OCI-LY1 (cell line): ENCODE measurements around the gene SP7.

Experiments used
- H2AFZ ChIP-seq: fragments of 200-600 bp; sonication (generic), shearing (Covaris generic); 2 replicates; pipeline ENCODE4 v1.6.0; 2014; ENCODE audit warnings: antibody characterized with exemption, mild to moderate bottlenecking, low read length
- H3F3A ChIP-seq: fragments of 200-600 bp; sonication (generic), shearing (Covaris generic); 2 replicates; pipeline ENCODE4 v1.6.0; 2014; ENCODE audit warnings: mild to moderate bottlenecking, antibody characterized with exemption, low read length, moderate library complexity; ENCODE audit not compliant: insufficient read depth
- H3K27ac ChIP-seq: fragments of 200-600 bp; sonication (generic); 2 replicates; pipeline ENCODE4 v1.5.1; 2014; ENCODE audit warnings: low read length, mixed run types, mild to moderate bottlenecking, low read depth; ENCODE audit not compliant: poor library complexity, severe bottlenecking
- H3K27me3 ChIP-seq: fragments of 200-600 bp; sonication (generic); 2 replicates; pipeline ENCODE4 v1.6.0; 2014; ENCODE audit warnings: antibody characterized with exemption, mild to moderate bottlenecking, low read length, moderate library complexity; ENCODE audit not compliant: insufficient read depth
- H3K36me3 ChIP-seq: fragments of 200-600 bp; sonication (generic); 2 replicates; pipeline ENCODE4 v1.6.1; 2014; ENCODE audit warnings: mild to moderate bottlenecking, antibody characterized with exemption, low read length, moderate library complexity, mixed read lengths; ENCODE audit not compliant: insufficient read depth
- H3K4me1 ChIP-seq: fragments of 200-600 bp; sonication (generic); 2 replicates; pipeline ENCODE4 v1.5.1; 2014; ENCODE audit warnings: mild to moderate bottlenecking, low read length, moderate library complexity; ENCODE audit not compliant: insufficient read depth, severe bottlenecking
- H3K4me2 ChIP-seq: fragments of 200-600 bp; sonication (generic), shearing (Covaris generic); 2 replicates; pipeline ENCODE4 v1.6.1; 2014; ENCODE audit warnings: low read length
- H3K4me3 ChIP-seq: fragments of 200-600 bp; sonication (generic); 2 replicates; pipeline ENCODE4 v1.5.1; 2014; ENCODE audit warnings: low read length, low read depth, mild to moderate bottlenecking, mixed read lengths; ENCODE audit not compliant: poor library complexity, severe bottlenecking
- H3K79me2 ChIP-seq: fragments of 200-600 bp; shearing (Covaris generic); 2 replicates; pipeline ENCODE4 v1.6.1; 2016; ENCODE audit warnings: mixed run types, low read length, mixed read lengths; ENCODE audit not compliant: insufficient read depth
- H3K9ac ChIP-seq: fragments of 200-600 bp; sonication (generic), shearing (Covaris generic); 2 replicates; pipeline ENCODE4 v1.6.1; 2014; ENCODE audit warnings: mild to moderate bottlenecking, low read length, mixed read lengths
- H3K9me2 ChIP-seq: fragments of 200-600 bp; sonication (generic), shearing (Covaris generic); 2 replicates; pipeline ENCODE4 v1.6.1; 2014; ENCODE audit warnings: low read depth, mild to moderate bottlenecking, low read length, mixed read lengths
- H3K9me3 ChIP-seq: fragments of 200-600 bp; shearing (Covaris generic); 2 replicates; pipeline ENCODE4 v1.6.1; 2014; ENCODE audit warnings: low read length, mixed read lengths
- H4K20me1 ChIP-seq: fragments of 200-600 bp; sonication (generic), shearing (Covaris generic); 2 replicates; pipeline ENCODE4 v1.6.0; 2016; ENCODE audit warnings: mild to moderate bottlenecking, low read length; ENCODE audit not compliant: insufficient read depth
- CTCF ChIP-seq: fragments of 200-600 bp; sonication (generic), shearing (Covaris generic); IDR thresholded peaks from 2 replicates; pipeline ENCODE4 v1.5.1; 2017; ENCODE audit warnings: mild to moderate bottlenecking, antibody characterized with exemption, low read length, moderate library complexity, mixed read lengths
- EZH2 ChIP-seq: fragments of 200-600 bp; sonication (generic), shearing (Covaris generic); IDR thresholded peaks from 2 replicates; pipeline ENCODE4 v1.8.0; 2017; ENCODE audit warnings: borderline replicate concordance, mixed run types, mild to moderate bottlenecking, antibody characterized with exemption, low read length, moderate library complexity, mixed read lengths

The SP7 gene

GRCh38 chr12:53328043-53328435 lies 8.1 kb downstream of the SP7 start:
- Histone ChIP-seq H3F3A (no peaks in the 10 kb centered on the region; the same call in 1 of the 2 replicates), H3K4me1 (peaks cover 27% of the 10 kb centered on the region), H3K9ac (no peak overlapping the region), H3K27me3 (peaks cover 8% of the 10 kb centered on the region; the same call in 1 of the 2 replicates), H3K4me3 (no peak overlapping the region), H3K36me3 (no peaks in the 10 kb centered on the region), H3K9me2 (no peaks in the 10 kb centered on the region), H3K9me3 (no peaks in the 10 kb centered on the region), H4K20me1 (no peaks in the 10 kb centered on the region), H2AFZ (no peak overlapping the region), H3K27ac (no peak overlapping the region), H3K79me2 (no peaks in the 10 kb centered on the region), H3K4me2 (no peak overlapping the region)
- TF ChIP-seq CTCF = no peak
- TF ChIP-seq EZH2 = no peak

- peaks cover 8% of the 10 kb centered on the region; the same call in 1 of the 2 replicates for H3K27me3 ChIP-seq
- no peaks in the 10 kb centered on the region; the same call in 1 of the 2 replicates for H3F3A ChIP-seq
- TF ChIP-seq CTCF (peak; percentile 57), EZH2 (no peak)
- no peaks in the 10 kb centered on the region for H3K36me3 ChIP-seq
- H3K79me2 ChIP-seq = no peaks in the 10 kb centered on the region
- H3K9me3 ChIP-seq = no peaks in the 10 kb centered on the region
- peaks cover 27% of the 10 kb centered on the region for H3K4me1 ChIP-seq
- H3K9ac ChIP-seq = no peak overlapping the region
- no peak overlapping the region for H2AFZ ChIP-seq
- no peak overlapping the region for H3K4me3 ChIP-seq
- H4K20me1 ChIP-seq = no peaks in the 10 kb centered on the region
- no peaks in the 10 kb centered on the region for H3K9me2 ChIP-seq
- no peak overlapping the region for H3K27ac ChIP-seq
- no peak overlapping the region for H3K4me2 ChIP-seq
These were observed 8.6 kb downstream of the SP7 start for GRCh38 chr12:53327435-53328042.

GRCh38 chr12:53326460-53327185 lies 9.5 kb downstream of the SP7 start:
- H3K27me3 ChIP-seq = peaks cover 3% of the 10 kb centered on the region; the same call in 1 of the 2 replicates
- no peak overlapping the region for H3K9ac ChIP-seq

More at GRCh38 chr12:53326460-53327185, 9.5 kb downstream of the SP7 start:
- no peak overlapping the region for H3K4me3 ChIP-seq
- no peaks in the 10 kb centered on the region for H3K36me3 ChIP-seq
- no peak overlapping the region for H3K27ac ChIP-seq
- H2AFZ ChIP-seq = no peak overlapping the region
- TF ChIP-seq EZH2 = no peak
- TF ChIP-seq CTCF = no peak
- H3F3A ChIP-seq = no peaks in the 10 kb centered on the region; the same call in 1 of the 2 replicates
- no peaks in the 10 kb centered on the region for H3K79me2 ChIP-seq
- H4K20me1 ChIP-seq = no peaks in the 10 kb centered on the region
- peaks cover 32% of the 10 kb centered on the region for H3K4me1 ChIP-seq
- no peaks in the 10 kb centered on the region for H3K9me2 ChIP-seq
- no peaks in the 10 kb centered on the region for H3K9me3 ChIP-seq
- no peak overlapping the region for H3K4me2 ChIP-seq
